NT2/D1 (cell line): ENCODE data around the gene CD302.
"Not testable (repeated sequence)": the region's sequence is repeated elsewhere in the genome, so short reads cannot be mapped to it uniquely, and the experiment has no call there.

ENCODE experiments used
- DNase-seq: peaks from one replicate; pipeline ENCODE4 v3.0.0-alpha.2; 2011; ENCODE audit warnings: low read depth, low spot score
- H3K27me3 ChIP-seq: 2 replicates; pipeline ENCODE4 v1.6.0; 2011; ENCODE audit warnings: mild to moderate bottlenecking; ENCODE audit not compliant: insufficient read length, insufficient read depth
- H3K36me3 ChIP-seq: 2 replicates; pipeline ENCODE4 v1.6.1; 2011; ENCODE audit warnings: mild to moderate bottlenecking, low read length, mixed read lengths; ENCODE audit not compliant: insufficient read depth, insufficient read length
- H3K4me1 ChIP-seq: 2 replicates; pipeline ENCODE4 v1.5.1; 2011; ENCODE audit not compliant: insufficient read depth, insufficient read length
- H3K4me3 ChIP-seq: 2 replicates; pipeline ENCODE4 v1.5.1; 2011; ENCODE audit warnings: low read depth; ENCODE audit not compliant: insufficient read length
- H3K9ac ChIP-seq: 2 replicates; pipeline ENCODE4 v1.6.0; 2011; ENCODE audit warnings: low read depth; ENCODE audit not compliant: insufficient read length
- H3K9me3 ChIP-seq: 2 replicates; pipeline ENCODE4 v1.5.1; 2011; ENCODE audit warnings: mild to moderate bottlenecking, low read length; ENCODE audit not compliant: insufficient read depth
- SUZ12 ChIP-seq: IDR thresholded peaks from 2 replicates; pipeline ENCODE4 v1.6.1; 2011; ENCODE audit not compliant: insufficient read length, insufficient read depth; ENCODE audit errors: extremely low read depth
- YY1 ChIP-seq: IDR thresholded peaks from 2 replicates; pipeline ENCODE4 v1.6.1; 2011; ENCODE audit not compliant: insufficient read length, insufficient read depth
- ZNF274 ChIP-seq: IDR thresholded peaks from 2 replicates; pipeline ENCODE4 v1.6.1; 2011; ENCODE audit warnings: mild to moderate bottlenecking, low read depth, low read length

Gene CD302, protein sequence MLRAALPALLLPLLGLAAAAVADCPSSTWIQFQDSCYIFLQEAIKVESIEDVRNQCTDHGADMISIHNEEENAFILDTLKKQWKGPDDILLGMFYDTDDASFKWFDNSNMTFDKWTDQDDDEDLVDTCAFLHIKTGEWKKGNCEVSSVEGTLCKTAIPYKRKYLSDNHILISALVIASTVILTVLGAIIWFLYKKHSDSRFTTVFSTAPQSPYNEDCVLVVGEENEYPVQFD

DNA sequence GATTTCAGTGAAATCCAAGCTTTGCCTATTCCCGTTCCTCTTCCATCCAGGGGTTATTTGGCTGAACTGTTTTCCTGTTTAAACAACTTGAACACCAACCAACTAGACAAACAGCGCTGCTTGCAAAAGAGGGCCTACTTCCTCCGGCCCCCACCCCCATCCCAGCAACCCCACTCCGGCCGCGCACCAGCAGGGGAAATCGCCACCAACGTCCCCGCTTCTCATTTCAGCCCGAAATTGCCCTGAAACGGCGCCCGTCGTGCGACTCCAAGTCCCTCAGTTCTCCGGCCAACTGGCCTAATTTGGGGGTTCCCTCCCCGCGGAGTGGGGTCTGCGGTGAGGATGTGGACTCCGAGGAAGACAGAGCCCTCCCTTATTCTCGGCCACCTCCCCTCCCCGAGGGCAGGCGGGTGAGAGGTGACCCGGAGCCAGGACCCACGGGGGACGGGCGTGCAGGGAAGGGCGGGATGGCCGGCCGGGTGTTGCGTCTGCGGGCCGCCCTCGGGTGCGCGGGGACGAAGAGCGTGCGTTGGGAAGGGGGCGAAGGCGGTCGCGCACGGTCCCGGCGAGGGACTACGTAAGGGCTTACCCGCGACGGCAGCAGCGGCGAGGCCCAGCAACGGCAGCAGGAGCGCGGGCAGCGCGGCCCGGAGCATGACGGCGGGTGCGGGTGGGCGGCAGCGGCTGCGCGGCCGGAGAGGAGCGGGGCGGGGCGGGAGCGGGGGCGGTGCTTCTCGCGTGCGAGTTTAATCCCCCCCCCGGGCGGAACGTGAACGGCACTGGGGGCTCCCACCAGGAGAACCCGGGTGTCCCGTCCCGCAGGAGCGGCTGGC is at the start of gene CD302:
Gene CD302, minus strand, starts transcription at position 666 of the 833 bp plus-strand sequence. Its CDS starts 10 bp downstream, at position 656.
- TF ChIP-seq SUZ12 (peak; percentile 84), YY1 (no peak)
- no peaks in the 10 kb centered on the region for H3K4me1 ChIP-seq
- DNase-seq, result no peak
- H3K27me3 ChIP-seq, result peaks cover 49% of the 10 kb centered on the region
- peak within 1 kb of the TSS; percentile 85 for H3K9ac ChIP-seq
- H3K9me3 ChIP-seq, result no peaks in the 10 kb centered on the region
- H3K4me3 ChIP-seq, result peak within 1 kb of the TSS; percentile 77
- no peaks in the 10 kb centered on the region for H3K36me3 ChIP-seq

DNA sequence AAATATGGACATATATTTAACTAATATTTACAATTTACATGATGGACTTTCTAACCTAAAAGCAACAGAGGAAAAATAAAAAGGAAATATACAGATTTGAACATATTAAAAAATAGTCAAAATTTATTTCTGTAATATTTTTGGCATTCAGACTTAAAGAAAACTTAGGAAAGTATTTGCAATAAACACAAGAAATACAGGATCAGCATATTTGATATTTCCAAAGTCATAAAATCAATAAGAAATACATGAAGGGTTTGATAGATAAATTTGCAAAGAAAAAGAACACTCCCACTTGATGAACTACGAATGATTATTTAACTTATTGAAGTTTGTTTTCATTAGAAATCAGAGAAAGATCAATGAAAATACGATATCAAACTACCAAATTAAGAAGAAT is 48.6 kb upstream of the CD302 start:
- H3K36me3 ChIP-seq, result no peaks in the 10 kb centered on the region
- no peak for DNase-seq
- TF ChIP-seq SUZ12 (no peak), ZNF274 (no peak), YY1 (no peak)
- no peaks in the 10 kb centered on the region for H3K9me3 ChIP-seq
- H3K9ac ChIP-seq, result no peak overlapping the region
- no peaks in the 10 kb centered on the region for H3K27me3 ChIP-seq
- no peak overlapping the region for H3K4me3 ChIP-seq
- H3K4me1 ChIP-seq, result no peaks in the 10 kb centered on the region

DNA sequence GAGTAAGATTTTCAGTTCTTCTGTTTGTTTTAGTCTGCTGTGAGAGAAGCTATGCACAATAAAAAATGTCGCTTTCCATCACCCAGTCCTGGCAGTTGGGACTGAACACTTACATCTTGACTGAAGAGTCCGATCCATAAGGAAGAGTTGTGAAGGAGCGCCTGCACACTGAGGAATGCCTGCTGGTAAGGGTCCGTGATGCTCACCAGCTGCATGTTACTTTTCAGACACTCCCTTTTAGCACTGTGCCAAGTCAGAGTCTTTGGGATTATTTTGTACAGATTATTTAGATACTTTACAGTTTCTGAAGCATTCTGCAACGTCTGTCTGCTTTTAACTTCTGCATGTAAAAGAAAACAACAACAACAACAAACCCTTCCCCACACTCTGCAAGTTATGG is 42.6 kb upstream of the CD302 start:
- no peaks in the 10 kb centered on the region for H3K36me3 ChIP-seq
- H3K9ac ChIP-seq, result no peak overlapping the region
- DNase-seq, result no peak
- H3K9me3 ChIP-seq, result no peaks in the 10 kb centered on the region
- TF ChIP-seq SUZ12 (no peak), YY1 (no peak), ZNF274 (no peak)
- no peaks in the 10 kb centered on the region for H3K27me3 ChIP-seq
- H3K4me1 ChIP-seq, result no peaks in the 10 kb centered on the region
- no peak overlapping the region for H3K4me3 ChIP-seq

DNA sequence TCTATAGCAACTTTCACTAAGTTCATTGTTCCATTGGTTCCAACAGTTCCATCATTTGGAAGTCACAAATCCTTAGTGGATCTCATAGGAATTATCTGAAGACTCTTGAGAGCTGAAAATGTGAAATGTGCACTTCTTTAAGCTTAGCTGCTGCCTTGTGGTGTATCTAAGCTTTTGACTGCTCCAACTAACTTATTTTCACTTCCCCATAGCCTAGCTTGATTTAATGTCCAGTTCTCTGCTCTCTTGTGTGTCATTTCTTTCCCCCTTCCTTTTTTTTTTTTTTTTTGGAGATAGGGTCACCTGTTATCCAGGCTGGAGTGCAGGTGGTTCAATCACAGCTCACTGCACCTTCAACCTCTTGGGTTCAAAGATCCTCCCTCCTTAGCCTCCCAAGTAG is 34.9 kb upstream of the CD302 start:
- Histone ChIP-seq H3K9me3 (no peaks in the 10 kb centered on the region), H3K4me3 (no peak overlapping the region), H3K4me1 (no peaks in the 10 kb centered on the region), H3K36me3 (no peaks in the 10 kb centered on the region), H3K27me3 (no peaks in the 10 kb centered on the region), H3K9ac (no peak overlapping the region)
- TF ChIP-seq ZNF274 (no peak), SUZ12 (no peak), YY1 (no peak)
- DNase-seq, result no peak

DNA sequence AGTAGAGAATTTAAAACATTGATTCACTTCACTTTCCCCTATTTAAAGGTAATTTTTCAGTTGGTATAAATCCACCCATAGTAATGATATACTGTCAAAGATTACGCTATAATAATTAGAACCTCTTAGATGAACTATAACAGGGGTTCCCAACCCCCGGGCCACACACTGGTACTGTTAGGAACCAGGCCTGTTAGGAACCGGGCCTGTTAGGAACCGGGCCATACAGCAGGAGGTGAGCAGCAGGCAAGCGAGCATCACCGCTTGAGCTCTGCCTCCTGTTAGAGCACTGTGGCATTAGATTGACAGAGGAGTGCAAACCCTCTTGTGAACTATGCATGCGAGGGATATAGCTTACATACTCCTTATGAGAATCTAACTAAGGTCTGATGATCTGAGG is 34.0 kb upstream of the CD302 start:
- H3K27me3 ChIP-seq, result no peaks in the 10 kb centered on the region
- H3K36me3 ChIP-seq, result no peaks in the 10 kb centered on the region
- H3K9me3 ChIP-seq, result no peaks in the 10 kb centered on the region
- no peak overlapping the region for H3K4me3 ChIP-seq
- no peak for DNase-seq
- H3K4me1 ChIP-seq, result no peaks in the 10 kb centered on the region
- H3K9ac ChIP-seq, result no peak overlapping the region
- TF ChIP-seq SUZ12 (no peak), YY1 (no peak), ZNF274 (no peak)

DNA sequence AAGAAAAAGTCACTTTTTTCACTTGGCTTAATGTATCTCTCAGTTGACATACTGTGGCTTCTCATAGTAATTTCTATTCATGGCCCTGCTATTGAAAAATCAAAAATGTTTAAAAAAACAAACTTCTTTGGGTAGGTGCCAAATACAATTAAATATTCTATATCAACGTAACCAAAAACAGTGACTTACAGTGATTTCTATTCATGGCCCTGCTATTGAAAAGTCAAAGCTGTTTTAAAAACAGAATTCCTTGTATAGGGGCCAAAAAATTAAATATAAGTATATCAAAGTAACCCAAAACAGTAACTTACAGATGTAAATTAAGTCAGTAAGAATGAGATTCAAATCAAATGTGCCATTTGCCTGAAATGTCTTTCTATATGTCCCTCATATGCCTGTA is 31.4 kb upstream of the CD302 start:
- Histone ChIP-seq H3K4me3 (no peak overlapping the region), H3K27me3 (no peaks in the 10 kb centered on the region), H3K36me3 (no peaks in the 10 kb centered on the region), H3K4me1 (no peaks in the 10 kb centered on the region), H3K9me3 (no peaks in the 10 kb centered on the region), H3K9ac (no peak overlapping the region)
- DNase-seq, result no peak
- TF ChIP-seq YY1, result no peak
- no peak for TF ChIP-seq SUZ12
- TF ChIP-seq ZNF274, result no peak

DNA sequence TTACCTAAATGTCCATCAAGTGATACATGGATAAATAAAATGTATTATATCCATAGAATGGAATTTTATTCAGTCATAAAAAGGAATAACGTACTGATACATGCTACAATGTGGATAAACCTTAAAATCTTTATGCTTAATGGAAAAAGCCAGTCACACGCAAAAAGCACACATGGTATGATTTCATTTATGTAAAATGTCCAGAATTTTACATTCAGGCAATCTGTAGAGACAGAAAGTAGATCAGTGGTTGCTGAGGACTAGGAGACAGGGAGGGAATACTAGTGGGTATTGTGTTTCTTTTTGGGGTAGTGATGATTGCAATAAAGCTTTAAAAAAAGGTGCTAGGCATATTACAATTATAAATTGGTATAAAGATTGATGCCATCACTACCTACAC is 30.7 kb upstream of the CD302 start:
- no peaks in the 10 kb centered on the region for H3K27me3 ChIP-seq
- no peak overlapping the region for H3K4me3 ChIP-seq
- no peak overlapping the region for H3K9ac ChIP-seq
- H3K4me1 ChIP-seq, result no peaks in the 10 kb centered on the region
- TF ChIP-seq ZNF274, result no peak
- no peak for TF ChIP-seq SUZ12
- H3K9me3 ChIP-seq, result no peaks in the 10 kb centered on the region
- H3K36me3 ChIP-seq, result no peaks in the 10 kb centered on the region
- DNase-seq, result no peak

DNA sequence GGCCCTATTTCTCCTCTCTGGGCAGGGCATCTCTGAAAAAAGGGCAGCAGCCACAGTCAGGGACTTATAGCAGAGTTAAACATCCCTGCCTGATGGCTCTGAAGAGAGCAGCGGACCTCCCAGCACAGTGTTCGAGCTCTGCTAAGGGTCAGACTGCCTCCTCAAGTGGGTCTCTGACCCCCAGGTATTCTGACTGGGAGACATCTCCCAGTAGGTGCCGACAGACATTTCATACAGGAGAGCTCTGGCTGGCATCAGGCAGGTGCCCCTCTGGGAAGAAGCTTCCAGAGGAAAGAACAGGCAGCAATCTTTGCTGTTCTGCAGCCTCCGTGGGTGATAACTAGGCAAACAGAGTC is 24.4 kb upstream of the CD302 start:
- not testable (repeated sequence) for H3K4me1 ChIP-seq, H3K36me3 ChIP-seq, H3K4me3 ChIP-seq, H3K27me3 ChIP-seq, DNase-seq, H3K9me3 ChIP-seq, H3K9ac ChIP-seq

DNA sequence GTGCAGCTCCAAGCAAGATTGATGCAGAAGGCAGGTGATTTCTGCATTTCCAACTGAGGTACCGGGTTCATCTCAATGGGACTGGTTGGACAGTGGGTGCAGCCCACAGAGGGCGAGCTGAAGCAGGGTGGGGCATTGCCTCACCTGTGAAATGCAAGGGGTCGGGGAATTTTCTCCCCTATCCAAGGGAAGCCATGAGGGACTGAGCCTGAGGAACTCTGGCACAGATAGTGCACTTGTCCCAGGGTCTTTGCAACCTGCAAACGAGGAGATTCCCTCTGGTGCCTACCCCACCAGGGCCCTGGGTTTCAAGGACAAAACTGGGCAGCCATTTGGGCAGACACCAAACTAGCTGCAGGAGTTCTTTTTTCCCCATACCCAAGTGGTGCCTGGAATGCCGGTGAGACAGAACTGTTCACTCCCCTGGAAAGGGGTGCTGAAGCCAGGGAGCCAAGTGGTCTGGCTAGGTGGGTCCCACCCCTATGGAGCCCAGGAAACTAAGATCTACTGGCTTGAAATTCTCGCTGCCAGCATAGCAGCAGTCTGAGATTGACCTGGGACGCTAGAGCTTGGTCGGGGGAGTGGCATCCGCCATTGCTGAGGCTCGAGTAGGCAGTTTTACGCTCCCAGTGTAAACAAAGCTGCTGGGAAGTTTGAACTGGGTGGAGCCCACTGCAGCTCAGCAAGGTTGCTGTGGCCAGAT is 23.9 kb upstream of the CD302 start:
- not testable (repeated sequence) for DNase-seq

More for the DNA sequence above, 23.9 kb upstream of the CD302 start:
- not testable (repeated sequence) for H3K27me3 ChIP-seq, H3K9ac ChIP-seq, H3K9me3 ChIP-seq, H3K36me3 ChIP-seq, H3K4me1 ChIP-seq, H3K4me3 ChIP-seq
